Astrocyte of the cerebellum (primary cell): ENCODE measurements around the gene UBE4A.

Experiments
- DNase-seq: peaks from one replicate; pipeline ENCODE4 v3.0.0-alpha.2; 2011; ENCODE audit warnings: low read depth
- H3K4me3 ChIP-seq: 2 replicates; pipeline ENCODE4 v1.5.1; 2011; ENCODE audit warnings: mild to moderate bottlenecking, low read depth, low read length, moderate library complexity
- CTCF ChIP-seq: IDR thresholded peaks from 2 replicates; pipeline ENCODE4 v1.5.1; 2012; ENCODE audit warnings: low read length, low read depth, moderate library complexity, mild to moderate bottlenecking; ENCODE audit errors: missing control alignments
- in situ Hi-C: cut with HindIII; loops from 2 replicates; pipeline ENCODE4 v1.10.0; 2017; ENCODE audit warnings: low sequenced_read_pairs

Gene UBE4A

GRCh38 chr11:118340449-118340848, 19.0 kb upstream of the UBE4A start:
- DNase-seq: no peak
- in situ Hi-C loops: no loop called here
- no peak for TF ChIP-seq CTCF
- H3K4me3 ChIP-seq: no peak overlapping the region

GRCh38 chr11:118341261-118341660, 18.1 kb upstream of the UBE4A start:
- in situ Hi-C loops: no loop called here
- no peak for DNase-seq
- TF ChIP-seq CTCF: no peak
- H3K4me3 ChIP-seq: no peak overlapping the region

- no peak for DNase-seq
- in situ Hi-C loops: no loop called here
- TF ChIP-seq CTCF: no peak
- H3K4me3 ChIP-seq: no peak overlapping the region
Measured at GRCh38 chr11:118341815-118342489, 17.4 kb upstream of the UBE4A start.

GRCh38 chr11:118342503-118343161, 16.8 kb upstream of the UBE4A start, which contains the start of gene CD3D:
Gene CD3D, minus strand, starts transcription at chr11:118342705. Its CDS starts 98 bp downstream, at chr11:118342607.
- no peak within 1 kb of the TSS for H3K4me3 ChIP-seq
- DNase-seq: no peak
- no peak for TF ChIP-seq CTCF
- in situ Hi-C loops: no loop called here

- no peak for DNase-seq
- H3K4me3 ChIP-seq: no peak overlapping the region
- in situ Hi-C loops: no loop called here
- TF ChIP-seq CTCF: no peak
Measured at GRCh38 chr11:118343248-118343647, 16.2 kb upstream of the UBE4A start.

- DNase-seq: no peak
- in situ Hi-C loops: no loop called here
- no peak within 1 kb of the TSS for H3K4me3 ChIP-seq
- TF ChIP-seq CTCF: no peak
Measured at GRCh38 chr11:118343981-118344515, 15.4 kb upstream of the UBE4A start, which contains the start of gene CD3G. Gene CD3G, plus strand, starts transcription at chr11:118344344. Its CDS starts 80 bp downstream, at chr11:118344424.
